ENCODE data around the gene PRPF40A.

The PRPF40A gene

GRCh38 chr2:152623775-152624174, 93.5 kb downstream of the PRPF40A start:
- no peak for TF ChIP-seq CTCF (IDR thresholded peaks at IDR 0.05; ENCODE audit: low read depth, low read length)
- H3K9me3 ChIP-seq = no peaks in the 10 kb centered on the region
- DNase-seq = no peak
- H3K4me3 ChIP-seq (ENCODE audit: low read depth, low read length) = no peak overlapping the region
- H3K27me3 ChIP-seq = no peaks in the 10 kb centered on the region
- H3K36me3 ChIP-seq = no peaks in the 10 kb centered on the region
- no peaks in the 10 kb centered on the region for H3K4me1 ChIP-seq

GRCh38 chr2:152623076-152623740, 94.1 kb downstream of the PRPF40A start:
- no peak for DNase-seq
- Histone ChIP-seq H3K36me3 (no peaks in the 10 kb centered on the region), H3K4me1 (no peaks in the 10 kb centered on the region), H3K9me3 (no peaks in the 10 kb centered on the region), H3K4me3 (ENCODE audit: low read depth, low read length) (no peak overlapping the region), H3K27me3 (no peaks in the 10 kb centered on the region)
- no peak for TF ChIP-seq CTCF (IDR thresholded peaks at IDR 0.05; ENCODE audit: low read depth, low read length)

GRCh38 chr2:152622219-152622618, 95.0 kb downstream of the PRPF40A start:
- Histone ChIP-seq H3K36me3 (no peaks in the 10 kb centered on the region; the same call in 1 of the 2 replicates), H3K4me1 (no peaks in the 10 kb centered on the region)
- no peak for TF ChIP-seq CTCF (IDR thresholded peaks at IDR 0.05; ENCODE audit: low read depth, low read length)

GRCh38 chr2:152620985-152621384, 96.3 kb downstream of the PRPF40A start:
- Histone ChIP-seq H3K9me3 (no peaks in the 10 kb centered on the region), H3K36me3 (no peaks in the 10 kb centered on the region; the same call in 1 of the 2 replicates), H3K4me3 (ENCODE audit: low read depth, low read length) (no peak overlapping the region), H3K4me1 (no peaks in the 10 kb centered on the region), H3K27me3 (no peaks in the 10 kb centered on the region)
- DNase-seq = no peak
- no peak for TF ChIP-seq CTCF (IDR thresholded peaks at IDR 0.05; ENCODE audit: low read depth, low read length)

More at GRCh38 chr2:152622219-152622618, 95.0 kb downstream of the PRPF40A start:
- no peak overlapping the region for H3K4me3 ChIP-seq (ENCODE audit: low read depth, low read length)
- no peaks in the 10 kb centered on the region for H3K9me3 ChIP-seq
- no peaks in the 10 kb centered on the region for H3K27me3 ChIP-seq
- DNase-seq = no peak

GRCh38 chr2:152620208-152620607, 97.1 kb downstream of the PRPF40A start:
- Histone ChIP-seq H3K27me3 (no peaks in the 10 kb centered on the region), H3K4me1 (no peaks in the 10 kb centered on the region), H3K9me3 (no peaks in the 10 kb centered on the region), H3K4me3 (ENCODE audit: low read depth, low read length) (no peak overlapping the region), H3K36me3 (no peaks in the 10 kb centered on the region; the same call in 1 of the 2 replicates)
- TF ChIP-seq CTCF (IDR thresholded peaks at IDR 0.05; ENCODE audit: low read depth, low read length) = no peak
- no peak for DNase-seq

GRCh38 chr2:152618193-152618564, 99.1 kb downstream of the PRPF40A start:
- DNase-seq = no peak
- Histone ChIP-seq H3K4me3 (ENCODE audit: low read depth, low read length) (no peak overlapping the region), H3K36me3 (no peaks in the 10 kb centered on the region; the same call in 1 of the 2 replicates)

More at GRCh38 chr2:152618193-152618564, 99.1 kb downstream of the PRPF40A start:
- H3K27me3 ChIP-seq = no peaks in the 10 kb centered on the region
- TF ChIP-seq CTCF (IDR thresholded peaks at IDR 0.05; ENCODE audit: low read depth, low read length) = no peak
- H3K9me3 ChIP-seq = no peaks in the 10 kb centered on the region
- no peaks in the 10 kb centered on the region for H3K4me1 ChIP-seq
